Liver (tissue), 3 donors: ENCODE measurements around the gene AIG1.

Experiments
- RXRA ChIP-seq, 2 donors: IDR thresholded peaks; 2 replicates each; pipeline ENCODE4 v1.6.1; 2017 to 2018; ENCODE audit warnings: antibody characterized with exemption in 2 of 2, mild to moderate bottlenecking in 1 of 2
- YY1 ChIP-seq: IDR thresholded peaks from 2 replicates; pipeline ENCODE4 v1.6.1; 2016; ENCODE audit warnings: antibody characterized with exemption, mild to moderate bottlenecking
- TF ChIP-seq, protein P1 (sequence below): fragments of 150-350 bp; IDR thresholded peaks from 2 replicates; pipeline ENCODE4 v1.5.1; 2017; ENCODE audit warnings: improper control_type of control experiment, low read depth, low read length; ENCODE audit not compliant: missing input control
- TF ChIP-seq, protein P2 (sequence below): IDR thresholded peaks from 2 replicates; pipeline ENCODE4 v1.6.1; 2016; ENCODE audit warnings: antibody characterized with exemption
- TF ChIP-seq, protein P3 (sequence below): IDR thresholded peaks from 2 replicates; pipeline ENCODE4 v1.6.1; 2016; ENCODE audit warnings: antibody characterized with exemption, mild to moderate bottlenecking
- donor health status: healthy.
- donor health status: healthy.

DNA sequence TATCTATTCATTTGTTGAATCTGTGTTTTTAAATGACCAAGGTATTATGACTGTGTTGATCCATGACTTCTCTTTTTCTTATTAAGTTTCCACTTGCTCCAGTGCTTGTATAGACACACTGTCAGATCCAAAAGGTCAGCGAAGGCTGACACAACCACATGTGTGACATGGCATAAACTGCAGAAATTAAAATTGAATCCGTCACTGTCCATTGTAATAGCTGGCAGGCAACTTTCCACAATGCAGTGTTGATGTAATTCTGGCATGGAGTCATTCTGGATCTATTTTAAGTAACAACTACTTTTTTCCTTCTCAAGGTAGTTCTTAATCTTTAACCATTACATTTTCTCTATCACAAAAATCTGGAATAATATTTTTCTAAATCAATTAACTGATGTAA lies 145.3 kb downstream of the AIG1 start:
- no peak for TF ChIP-seq YY1
- TF ChIP-seq, protein P1, sequence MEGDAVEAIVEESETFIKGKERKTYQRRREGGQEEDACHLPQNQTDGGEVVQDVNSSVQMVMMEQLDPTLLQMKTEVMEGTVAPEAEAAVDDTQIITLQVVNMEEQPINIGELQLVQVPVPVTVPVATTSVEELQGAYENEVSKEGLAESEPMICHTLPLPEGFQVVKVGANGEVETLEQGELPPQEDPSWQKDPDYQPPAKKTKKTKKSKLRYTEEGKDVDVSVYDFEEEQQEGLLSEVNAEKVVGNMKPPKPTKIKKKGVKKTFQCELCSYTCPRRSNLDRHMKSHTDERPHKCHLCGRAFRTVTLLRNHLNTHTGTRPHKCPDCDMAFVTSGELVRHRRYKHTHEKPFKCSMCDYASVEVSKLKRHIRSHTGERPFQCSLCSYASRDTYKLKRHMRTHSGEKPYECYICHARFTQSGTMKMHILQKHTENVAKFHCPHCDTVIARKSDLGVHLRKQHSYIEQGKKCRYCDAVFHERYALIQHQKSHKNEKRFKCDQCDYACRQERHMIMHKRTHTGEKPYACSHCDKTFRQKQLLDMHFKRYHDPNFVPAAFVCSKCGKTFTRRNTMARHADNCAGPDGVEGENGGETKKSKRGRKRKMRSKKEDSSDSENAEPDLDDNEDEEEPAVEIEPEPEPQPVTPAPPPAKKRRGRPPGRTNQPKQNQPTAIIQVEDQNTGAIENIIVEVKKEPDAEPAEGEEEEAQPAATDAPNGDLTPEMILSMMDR = no peak
- TF ChIP-seq, protein P2, sequence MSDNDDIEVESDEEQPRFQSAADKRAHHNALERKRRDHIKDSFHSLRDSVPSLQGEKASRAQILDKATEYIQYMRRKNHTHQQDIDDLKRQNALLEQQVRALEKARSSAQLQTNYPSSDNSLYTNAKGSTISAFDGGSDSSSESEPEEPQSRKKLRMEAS = no peak
- TF ChIP-seq, protein P3, sequence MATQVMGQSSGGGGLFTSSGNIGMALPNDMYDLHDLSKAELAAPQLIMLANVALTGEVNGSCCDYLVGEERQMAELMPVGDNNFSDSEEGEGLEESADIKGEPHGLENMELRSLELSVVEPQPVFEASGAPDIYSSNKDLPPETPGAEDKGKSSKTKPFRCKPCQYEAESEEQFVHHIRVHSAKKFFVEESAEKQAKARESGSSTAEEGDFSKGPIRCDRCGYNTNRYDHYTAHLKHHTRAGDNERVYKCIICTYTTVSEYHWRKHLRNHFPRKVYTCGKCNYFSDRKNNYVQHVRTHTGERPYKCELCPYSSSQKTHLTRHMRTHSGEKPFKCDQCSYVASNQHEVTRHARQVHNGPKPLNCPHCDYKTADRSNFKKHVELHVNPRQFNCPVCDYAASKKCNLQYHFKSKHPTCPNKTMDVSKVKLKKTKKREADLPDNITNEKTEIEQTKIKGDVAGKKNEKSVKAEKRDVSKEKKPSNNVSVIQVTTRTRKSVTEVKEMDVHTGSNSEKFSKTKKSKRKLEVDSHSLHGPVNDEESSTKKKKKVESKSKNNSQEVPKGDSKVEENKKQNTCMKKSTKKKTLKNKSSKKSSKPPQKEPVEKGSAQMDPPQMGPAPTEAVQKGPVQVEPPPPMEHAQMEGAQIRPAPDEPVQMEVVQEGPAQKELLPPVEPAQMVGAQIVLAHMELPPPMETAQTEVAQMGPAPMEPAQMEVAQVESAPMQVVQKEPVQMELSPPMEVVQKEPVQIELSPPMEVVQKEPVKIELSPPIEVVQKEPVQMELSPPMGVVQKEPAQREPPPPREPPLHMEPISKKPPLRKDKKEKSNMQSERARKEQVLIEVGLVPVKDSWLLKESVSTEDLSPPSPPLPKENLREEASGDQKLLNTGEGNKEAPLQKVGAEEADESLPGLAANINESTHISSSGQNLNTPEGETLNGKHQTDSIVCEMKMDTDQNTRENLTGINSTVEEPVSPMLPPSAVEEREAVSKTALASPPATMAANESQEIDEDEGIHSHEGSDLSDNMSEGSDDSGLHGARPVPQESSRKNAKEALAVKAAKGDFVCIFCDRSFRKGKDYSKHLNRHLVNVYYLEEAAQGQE = no peak
- no peak for TF ChIP-seq RXRA (IDR thresholded peaks at IDR 0.05)
